Neural crest cell (in vitro differentiated cells): ENCODE results near the gene CLINT1. TPM values are rescaled to one million over a fixed set of nuclear protein-coding genes. Genes with fewer than 3 reads are reported as not detected.

Source experiments
- DNase-seq: peaks from one replicate; pipeline ENCODE4 v3.0.0; 2021; ENCODE audit warnings: low read depth, mixed read lengths, low spot score
- H3K27ac Mint-ChIP-seq: one replicate; pipeline ENCODE4 v1.8.0; 2021; ENCODE audit warnings: mild to moderate bottlenecking, mixed read lengths; ENCODE audit not compliant: unreplicated experiment
- H3K27me3 Mint-ChIP-seq: 2 replicates; pipeline ENCODE4 v1.8.0; 2021; ENCODE audit warnings: low read depth, mild to moderate bottlenecking, mixed read lengths
- H3K36me3 Mint-ChIP-seq: 2 replicates; pipeline ENCODE4 v1.8.0; 2021; ENCODE audit warnings: low read depth, mild to moderate bottlenecking, mixed read lengths
- H3K4me1 Mint-ChIP-seq: 2 replicates; pipeline ENCODE4 v1.8.0; 2021; ENCODE audit warnings: mixed read lengths
- H3K4me3 Mint-ChIP-seq: one replicate; pipeline ENCODE4 v1.8.0; 2021; ENCODE audit warnings: mild to moderate bottlenecking, mixed read lengths
- H3K9me3 Mint-ChIP-seq: 2 replicates; pipeline ENCODE4 v1.8.0; 2021; ENCODE audit warnings: mixed read lengths
- total RNA-seq: library from RNA; stranded (reverse); gene quantifications from 2 replicates; pipeline ENCODE4 v1.2.1, GENCODE V29; 2021
- TF ChIP-seq, protein P1 (sequence below): fragments of 200-600 bp; sonication (generic); conservative IDR thresholded peaks from 2 replicates; pipeline ENCODE4 v1.5.0; 2021; ENCODE audit warnings: antibody characterized with exemption, mild to moderate bottlenecking

CLINT1 gene
- total RNA-seq, 1 donor from 2014 or later = 53.8 TPM

GRCh38 chr5:157779221-157779620 is 79.7 kb downstream of the CLINT1 start:
- TF ChIP-seq, protein P1, sequence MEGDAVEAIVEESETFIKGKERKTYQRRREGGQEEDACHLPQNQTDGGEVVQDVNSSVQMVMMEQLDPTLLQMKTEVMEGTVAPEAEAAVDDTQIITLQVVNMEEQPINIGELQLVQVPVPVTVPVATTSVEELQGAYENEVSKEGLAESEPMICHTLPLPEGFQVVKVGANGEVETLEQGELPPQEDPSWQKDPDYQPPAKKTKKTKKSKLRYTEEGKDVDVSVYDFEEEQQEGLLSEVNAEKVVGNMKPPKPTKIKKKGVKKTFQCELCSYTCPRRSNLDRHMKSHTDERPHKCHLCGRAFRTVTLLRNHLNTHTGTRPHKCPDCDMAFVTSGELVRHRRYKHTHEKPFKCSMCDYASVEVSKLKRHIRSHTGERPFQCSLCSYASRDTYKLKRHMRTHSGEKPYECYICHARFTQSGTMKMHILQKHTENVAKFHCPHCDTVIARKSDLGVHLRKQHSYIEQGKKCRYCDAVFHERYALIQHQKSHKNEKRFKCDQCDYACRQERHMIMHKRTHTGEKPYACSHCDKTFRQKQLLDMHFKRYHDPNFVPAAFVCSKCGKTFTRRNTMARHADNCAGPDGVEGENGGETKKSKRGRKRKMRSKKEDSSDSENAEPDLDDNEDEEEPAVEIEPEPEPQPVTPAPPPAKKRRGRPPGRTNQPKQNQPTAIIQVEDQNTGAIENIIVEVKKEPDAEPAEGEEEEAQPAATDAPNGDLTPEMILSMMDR = no peak
- Mint-ChIP-seq H3K4me1 (no peaks in the 10 kb centered on the region), H3K9me3 (no peaks in the 10 kb centered on the region), H3K36me3 (peaks cover 2% of the 10 kb centered on the region), H3K27me3 (no peaks in the 10 kb centered on the region), H3K27ac (no peak overlapping the region), H3K4me3 (no peak overlapping the region)
- no peak for DNase-seq

- no peaks in the 10 kb centered on the region for H3K4me1 Mint-ChIP-seq
Observed at GRCh38 chr5:157778121-157778805, 80.7 kb downstream of the CLINT1 start.

DNA sequence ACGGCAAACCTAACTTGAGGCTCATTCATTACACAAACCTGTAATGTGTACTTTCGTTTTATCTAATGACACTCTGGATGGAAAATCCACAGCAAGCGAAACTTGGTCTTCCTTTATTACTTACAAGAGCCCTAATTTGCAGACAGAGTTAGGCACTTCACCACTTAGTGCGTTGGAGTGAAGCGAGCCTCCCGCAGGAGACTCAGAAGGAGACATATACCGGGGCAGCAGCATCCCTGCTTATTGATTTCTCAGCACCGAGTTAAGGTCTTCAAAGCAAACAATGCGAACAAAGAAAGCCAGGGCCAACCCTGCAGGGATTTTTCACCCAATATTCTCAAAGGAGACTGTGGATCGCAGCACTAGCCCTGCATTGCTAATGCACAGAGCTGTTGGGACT is 86.8 kb downstream of the CLINT1 start:
- Mint-ChIP-seq H3K27me3 (no peaks in the 10 kb centered on the region), H3K36me3 (no peaks in the 10 kb centered on the region), H3K4me3 (no peak overlapping the region), H3K27ac (no peak overlapping the region), H3K9me3 (no peaks in the 10 kb centered on the region), H3K4me1 (peaks cover 6% of the 10 kb centered on the region)
- TF ChIP-seq, protein P1 = no peak
- DNase-seq = no peak

More at GRCh38 chr5:157778121-157778805, 80.7 kb downstream of the CLINT1 start:
- Mint-ChIP-seq H3K36me3 (no peaks in the 10 kb centered on the region), H3K9me3 (no peaks in the 10 kb centered on the region), H3K4me3 (no peak overlapping the region), H3K27ac (no peak overlapping the region), H3K27me3 (no peaks in the 10 kb centered on the region)
- TF ChIP-seq, protein P1 = no peak
- DNase-seq = no peak

DNA sequence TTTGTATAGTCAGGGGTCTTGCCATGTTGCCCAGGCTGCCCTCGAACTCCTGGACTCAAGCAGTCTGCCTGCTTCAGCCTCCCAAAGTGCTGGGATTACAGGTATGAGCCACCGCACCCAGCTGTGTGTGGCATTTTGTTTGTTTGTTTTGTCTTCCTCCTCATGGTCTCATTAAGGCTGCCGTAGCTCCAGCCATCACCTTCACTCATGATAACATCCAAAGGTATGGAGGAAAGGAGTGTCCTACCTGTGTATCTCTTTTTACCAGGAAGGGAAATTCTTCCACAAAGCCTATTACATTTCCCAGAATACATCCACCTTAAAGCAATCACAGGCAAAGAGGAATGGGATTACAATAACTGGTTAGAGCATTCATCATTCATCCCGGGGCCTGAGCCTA is 88.3 kb downstream of the CLINT1 start:
- H3K4me3 Mint-ChIP-seq = no peak overlapping the region
- peaks cover 6% of the 10 kb centered on the region for H3K4me1 Mint-ChIP-seq
- H3K36me3 Mint-ChIP-seq = no peaks in the 10 kb centered on the region
- H3K27me3 Mint-ChIP-seq = no peaks in the 10 kb centered on the region
- H3K27ac Mint-ChIP-seq = no peak overlapping the region
- TF ChIP-seq, protein P1 = no peak
- H3K9me3 Mint-ChIP-seq = no peaks in the 10 kb centered on the region
- DNase-seq = no peak

- no peaks in the 10 kb centered on the region for H3K9me3 Mint-ChIP-seq
- no peaks in the 10 kb centered on the region for H3K36me3 Mint-ChIP-seq
- no peak overlapping the region for H3K4me3 Mint-ChIP-seq
- TF ChIP-seq, protein P1 = no peak
- no peaks in the 10 kb centered on the region for H3K27me3 Mint-ChIP-seq
- no peak for DNase-seq
- peaks cover 6% of the 10 kb centered on the region for H3K4me1 Mint-ChIP-seq
- H3K27ac Mint-ChIP-seq = no peak overlapping the region
Observed at GRCh38 chr5:157767689-157768088, 91.3 kb downstream of the CLINT1 start.
